ENCODE results near the gene ABCC12. TPM values are rescaled to one million over a fixed set of nuclear protein-coding genes. Genes with fewer than 3 reads are reported as not detected.

Gene ABCC12
- total and polyA plus RNA-seq, 2 of the 4 experiments (the other 2 are of a cell fraction): under 0.01 TPM; not detected in 1

GRCh38 chr16:48172682-48173081 is 16.9 kb upstream of the ABCC12 start:
- Histone ChIP-seq H2BK15ac (ENCODE audit: low read depth, low read length) (no peak overlapping the region), H4K91ac (ENCODE audit: insufficient read depth, low read depth, low read length) (no peak overlapping the region), H3K9me3 (ENCODE audit: control insufficient read depth, insufficient read depth, low read length) (no peaks in the 10 kb centered on the region), H2BK5ac (ENCODE audit: low read depth, low read length, poor library complexity, severe bottlenecking) (no peak overlapping the region), H3K9me1 (ENCODE audit: insufficient read depth, low read length) (no peaks in the 10 kb centered on the region; the same call in 1 of the 2 replicates), H3K27ac (ENCODE audit: insufficient read depth, low read length) (no peak overlapping the region), H2AK5ac (ENCODE audit: low read depth, low read length) (no peak overlapping the region), H3K36me3 (ENCODE audit: control insufficient read depth, insufficient read depth, low read length) (no peaks in the 10 kb centered on the region), H3K4me3 (ENCODE audit: insufficient read depth, low read depth, low read length) (no peak overlapping the region), H3K4ac (ENCODE audit: low read depth, low read length) (no peak overlapping the region), H3K4me1 (ENCODE audit: control insufficient read depth, insufficient read depth, low read length) (no peaks in the 10 kb centered on the region), H3K27me3 (ENCODE audit: control insufficient read depth, insufficient read depth, low read length) (peaks cover 15% of the 10 kb centered on the region), H3K79me1 (ENCODE audit: low read depth in 1 of 2, low read length in 2 of 2) (no peaks in the 10 kb centered on the region), H3K18ac (ENCODE audit: low read depth, low read length) (no peak overlapping the region), H2BK20ac (ENCODE audit: low read depth, low read length) (no peak overlapping the region), H3K23ac (ENCODE audit: low read depth, low read length) (no peak overlapping the region), H2BK120ac (ENCODE audit: low read depth, low read length) (no peak overlapping the region), H3K4me2 (ENCODE audit: low read depth, low read length) (no peak overlapping the region), H3K9ac (ENCODE audit: low read depth, low read length) (no peak overlapping the region), H3K56ac (ENCODE audit: extremely low read depth, insufficient read depth, low read length) (no peak overlapping the region), H2AK9ac (replicated peaks; ENCODE audit: low read depth, low read length, poor library complexity) (no peak overlapping the region), H3K14ac (replicated peaks; ENCODE audit: low read depth, low read length) (no peak overlapping the region), H4K5ac (ENCODE audit: low read depth, low read length) (no peak overlapping the region), H4K8ac (ENCODE audit: low read depth in 2 of 2, low read length in 2 of 2) (no peak overlapping the region), H2AFZ (replicated peaks; ENCODE audit: low read length, poor library complexity) (no peak overlapping the region), H4K20me1 (ENCODE audit: insufficient read depth, low read length) (no peaks in the 10 kb centered on the region)
- POLR2A ChIA-PET (ENCODE audit: unreplicated experiment): no interaction called here
- BruUV-seq (replicated peaks): no TSS peak
- CTCF ChIA-PET: no interaction called here
- no peak for ATAC-seq (ENCODE audit: low read depth)
- TF ChIP-seq CEBPB (IDR thresholded peaks at IDR 0.05; ENCODE audit: low read depth, low read length): no peak
- TF ChIP-seq ELK1 (IDR thresholded peaks at IDR 0.05; ENCODE audit: borderline replicate concordance, low read depth, low read length): no peak
- TF ChIP-seq MXI1 (IDR thresholded peaks at IDR 0.05; ENCODE audit: borderline replicate concordance, low read depth, low read length): no peak
- TF ChIP-seq MAZ (IDR thresholded peaks at IDR 0.05; ENCODE audit: borderline replicate concordance, low read depth, low read length): no peak
- no peak for TF ChIP-seq BHLHE40 (IDR thresholded peaks at IDR 0.05; ENCODE audit: low read depth, low read length)
- no peak for TF ChIP-seq RCOR1 (IDR thresholded peaks at IDR 0.05; ENCODE audit: insufficient replicate concordance, low read length)
- TF ChIP-seq FOS (IDR thresholded peaks at IDR 0.05; ENCODE audit: low read depth, low read length): no peak
- no peak for TF ChIP-seq CHD1 (IDR thresholded peaks at IDR 0.05; ENCODE audit: low read depth, low read length)
- no peak for TF ChIP-seq POLR2A (IDR thresholded peaks at IDR 0.05; ENCODE audit: low read depth, low read length)
- no peak for TF ChIP-seq MAFK (IDR thresholded peaks at IDR 0.05; ENCODE audit: low read depth, low read length)
- TF ChIP-seq CTCF (conservative IDR thresholded peaks at IDR 0.05; ENCODE audit: low read depth, low read length): no peak
- in situ Hi-C loops (cut with MboI; ENCODE audit: low sequenced_read_pairs): loop anchor here (25.0 kb wide), 2 partner anchors 435 to 710 kb away; partner anchors contain the start of genes ITFG1 and PHKB
- DNase-seq: no peak
- no CpG with 5 or more reads among the region's 1 CpG for WGBS, 2 experiments (ENCODE audit: extremely low coverage in 2 of 2, insufficient read length in 1 of 2)
- dilution Hi-C loops (cut with HindIII; ENCODE audit: low sequenced_read_pairs, unreplicated experiment): no loop called here
- intact Hi-C loops (cut with micrococcal nuclease): no loop called here
